ENCODE results near the gene KLK13.
A peak's percentile ranks its signal among the peaks of the same experiment; 100 is the strongest.

DNA sequence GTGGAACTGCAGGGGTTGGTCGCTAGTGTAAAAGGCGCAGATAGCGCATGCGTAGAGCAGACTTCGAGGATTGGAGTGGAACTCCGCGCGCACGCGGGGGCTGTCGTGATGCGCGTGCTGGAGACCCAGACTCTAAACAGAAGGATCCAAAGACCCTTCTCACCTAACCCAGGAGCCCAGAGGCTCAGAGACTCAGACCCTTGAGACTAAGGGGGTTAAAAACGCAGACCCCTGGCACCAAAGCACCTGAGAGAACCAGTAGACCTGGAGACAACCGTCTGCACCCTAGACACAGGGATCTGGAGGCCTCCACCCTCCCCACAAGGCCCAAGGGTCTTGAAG lies 43.9 kb upstream of the KLK13 start:
- no peak for TF ChIP-seq POLR2A (IDR thresholded peaks at IDR 0.05)
- TF ChIP-seq, protein P1, sequence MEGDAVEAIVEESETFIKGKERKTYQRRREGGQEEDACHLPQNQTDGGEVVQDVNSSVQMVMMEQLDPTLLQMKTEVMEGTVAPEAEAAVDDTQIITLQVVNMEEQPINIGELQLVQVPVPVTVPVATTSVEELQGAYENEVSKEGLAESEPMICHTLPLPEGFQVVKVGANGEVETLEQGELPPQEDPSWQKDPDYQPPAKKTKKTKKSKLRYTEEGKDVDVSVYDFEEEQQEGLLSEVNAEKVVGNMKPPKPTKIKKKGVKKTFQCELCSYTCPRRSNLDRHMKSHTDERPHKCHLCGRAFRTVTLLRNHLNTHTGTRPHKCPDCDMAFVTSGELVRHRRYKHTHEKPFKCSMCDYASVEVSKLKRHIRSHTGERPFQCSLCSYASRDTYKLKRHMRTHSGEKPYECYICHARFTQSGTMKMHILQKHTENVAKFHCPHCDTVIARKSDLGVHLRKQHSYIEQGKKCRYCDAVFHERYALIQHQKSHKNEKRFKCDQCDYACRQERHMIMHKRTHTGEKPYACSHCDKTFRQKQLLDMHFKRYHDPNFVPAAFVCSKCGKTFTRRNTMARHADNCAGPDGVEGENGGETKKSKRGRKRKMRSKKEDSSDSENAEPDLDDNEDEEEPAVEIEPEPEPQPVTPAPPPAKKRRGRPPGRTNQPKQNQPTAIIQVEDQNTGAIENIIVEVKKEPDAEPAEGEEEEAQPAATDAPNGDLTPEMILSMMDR (IDR thresholded peaks at IDR 0.05), result peak in 1 of 7 experiments; percentile 47
